HepG2 (cell line): ENCODE results near the gene ENG. TPM values are rescaled to one million over a fixed set of nuclear protein-coding genes. Genes with fewer than 3 reads are reported as not detected.

Source experiments
- ARID3A ChIP-seq: IDR thresholded peaks from 2 replicates; pipeline ENCODE4 v1.6.1; 2012; ENCODE audit warnings: low read depth, low read length, improper control_type of control experiment
- CCAR2 ChIP-seq: fragments of 200-400 bp; formaldehyde crosslinking; optimal IDR thresholded peaks from 2 replicates; pipeline ENCODE3; 2018; ENCODE audit warnings: low read depth, mild to moderate bottlenecking, low read length, moderate library complexity
- CENPX ChIP-seq: sonication (generic); formaldehyde crosslinking; IDR thresholded peaks from 2 replicates; pipeline ENCODE4 v1.9.0; 2021; ENCODE audit warnings: mild to moderate bottlenecking, missing genetic modification reagents, moderate library complexity
- EP300 ChIP-seq, 3 experiments: sonication (generic) in 1 of 3; formaldehyde crosslinking in 1 of 3; IDR thresholded peaks; 2 replicates each; pipeline versions ENCODE4 v1.5.1 to v1.6.1; 2011 to 2020; ENCODE audit warnings: low read depth in 2 of 3, low read length in 2 of 3, borderline replicate concordance in 1 of 3, improper control_type of control experiment in 1 of 3, mild to moderate bottlenecking in 1 of 3, missing genetic modification reagents in 1 of 3, moderate library complexity in 1 of 3
- FOXC1 ChIP-seq: sonication (generic); formaldehyde crosslinking; IDR thresholded peaks from 2 replicates; pipeline ENCODE4 v1.8.0; 2022; ENCODE audit warnings: mild to moderate bottlenecking, missing genetic modification reagents, borderline replicate concordance
- KDM5B ChIP-seq: sonication (generic); formaldehyde crosslinking; IDR thresholded peaks from 2 replicates; pipeline ENCODE4 v1.4.0; 2020; ENCODE audit warnings: missing genetic modification reagents, mild to moderate bottlenecking, borderline replicate concordance
- MZF1 ChIP-seq: sonication (generic); formaldehyde crosslinking; IDR thresholded peaks from 2 replicates; pipeline ENCODE4 v1.8.1; 2023; ENCODE audit warnings: mild to moderate bottlenecking, missing genetic modification reagents, borderline replicate concordance
- NBN ChIP-seq: fragments of 450-650 bp; conservative IDR thresholded peaks from 2 replicates; pipeline ENCODE4 v1.6.1; 2017
- NONO ChIP-seq, 2 experiments: fragments of 450-650 bp in 1 of 2; sonication (generic) in 1 of 2; formaldehyde crosslinking in 1 of 2; IDR thresholded peaks in 1 of 2; conservative IDR thresholded peaks in 1 of 2; 2 replicates each; pipeline versions ENCODE4 v1.6.1 to v1.8.0; 2017 to 2022; ENCODE audit warnings: mild to moderate bottlenecking in 1 of 2, missing genetic modification reagents in 1 of 2, moderate library complexity in 1 of 2
- PRPF4 ChIP-seq: fragments of 200-400 bp; formaldehyde crosslinking; IDR thresholded peaks from 2 replicates; pipeline ENCODE4 v1.6.1; 2016; ENCODE audit warnings: low read length, low read depth; ENCODE audit not compliant: poor library complexity, severe bottlenecking
- PTBP1 ChIP-seq: fragments of 200-400 bp; formaldehyde crosslinking; IDR thresholded peaks from 2 replicates; pipeline ENCODE4 v1.6.1; 2018; ENCODE audit warnings: low read length, low read depth; ENCODE audit not compliant: poor library complexity, severe bottlenecking
- RBAK ChIP-seq: sonication (generic); formaldehyde crosslinking; IDR thresholded peaks from 2 replicates; pipeline ENCODE4 v1.5.1; 2020; ENCODE audit warnings: mild to moderate bottlenecking, missing genetic modification reagents
- RORA ChIP-seq: sonication (generic); formaldehyde crosslinking; IDR thresholded peaks from 2 replicates; pipeline ENCODE4 v1.5.0; 2020; ENCODE audit warnings: mild to moderate bottlenecking, missing genetic modification reagents, moderate library complexity
- SAP130 ChIP-seq: IDR thresholded peaks from 2 replicates; pipeline ENCODE4 v1.6.1; 2016; ENCODE audit warnings: low read depth
- SP4 ChIP-seq: sonication (generic); formaldehyde crosslinking; IDR thresholded peaks from 2 replicates; pipeline ENCODE4 v1.8.1; 2023; ENCODE audit warnings: mild to moderate bottlenecking, missing genetic modification reagents
- SRF ChIP-seq: IDR thresholded peaks from 2 replicates; pipeline ENCODE4 v1.6.1; 2011; ENCODE audit warnings: mild to moderate bottlenecking, low read depth, low read length, moderate library complexity
- TGIF2 ChIP-seq: IDR thresholded peaks from 2 replicates; pipeline ENCODE4 v1.6.1; 2016; ENCODE audit warnings: control low read depth, missing compliant biosample characterization
- XBP1 ChIP-seq: sonication (generic); formaldehyde crosslinking; IDR thresholded peaks from 2 replicates; pipeline ENCODE4 v1.5.0; 2020; ENCODE audit warnings: missing genetic modification reagents
- ZFP37 ChIP-seq: sonication (generic); formaldehyde crosslinking; IDR thresholded peaks from 2 replicates; pipeline ENCODE4 v1.4.0; 2020; ENCODE audit warnings: missing genetic modification reagents, borderline replicate concordance
- ZNF205 ChIP-seq: IDR thresholded peaks from 2 replicates; pipeline ENCODE4 v1.6.1; 2018; ENCODE audit warnings: missing biosample characterization, missing genetic modification reagents
- ZNF224 ChIP-seq: sonication (generic); formaldehyde crosslinking; IDR thresholded peaks from 2 replicates; pipeline ENCODE4 v1.5.0; 2020; ENCODE audit warnings: mild to moderate bottlenecking, missing genetic modification reagents
- ZNF225 ChIP-seq: sonication (generic); formaldehyde crosslinking; IDR thresholded peaks from 2 replicates; pipeline ENCODE4 v1.4.0; 2020; ENCODE audit warnings: mild to moderate bottlenecking, missing genetic modification reagents
- ZNF253 ChIP-seq: sonication (generic); formaldehyde crosslinking; IDR thresholded peaks from 2 replicates; pipeline ENCODE4 v1.8.0; 2022; ENCODE audit warnings: mild to moderate bottlenecking, missing genetic modification reagents, borderline replicate concordance
- ZNF30 ChIP-seq: sonication (generic); formaldehyde crosslinking; IDR thresholded peaks from 2 replicates; pipeline ENCODE4 v1.5.0; 2020; ENCODE audit warnings: mild to moderate bottlenecking, missing genetic modification reagents
- ZNF350 ChIP-seq: sonication (generic); formaldehyde crosslinking; IDR thresholded peaks from 2 replicates; pipeline ENCODE4 v1.4.0; 2020; ENCODE audit warnings: mild to moderate bottlenecking, low read depth, missing genetic modification reagents, borderline replicate concordance
- ZNF552 ChIP-seq: sonication (generic); formaldehyde crosslinking; IDR thresholded peaks from 2 replicates; pipeline ENCODE4 v1.9.0; 2022; ENCODE audit warnings: missing genetic modification reagents, mild to moderate bottlenecking, borderline replicate concordance
- ZNF567 ChIP-seq: sonication (generic); formaldehyde crosslinking; IDR thresholded peaks from 2 replicates; pipeline ENCODE4 v1.8.1; 2023; ENCODE audit warnings: mild to moderate bottlenecking, missing genetic modification reagents, borderline replicate concordance
- ZNF737 ChIP-seq: sonication (generic); formaldehyde crosslinking; IDR thresholded peaks from 2 replicates; pipeline ENCODE4 v1.5.0; 2020; ENCODE audit warnings: missing genetic modification reagents, mild to moderate bottlenecking, borderline replicate concordance
- ZSCAN12 ChIP-seq: sonication (generic); formaldehyde crosslinking; IDR thresholded peaks from 2 replicates; pipeline ENCODE4 v1.9.0; 2021; ENCODE audit warnings: mild to moderate bottlenecking, missing genetic modification reagents
- polyA plus RNA-seq, 8 experiments: library from polyadenylated mRNA; depleted of rRNA in 3 of 8; stranded (reverse) in 7 of 8; unstranded in 1 of 8; fragments of >200 nt; fragmentation: Illumina TruSeq in 4 of 8; extraction: Trizol in 4 of 8; gene quantifications; 2 replicates each; pipeline versions ENCODE4 v1.2.1 to v1.2.3, GENCODE V29; 2011 to 2016; ENCODE audit warnings: low read depth in 4 of 8, missing spikeins in 1 of 8, mixed read lengths in 1 of 8; ENCODE audit not compliant: insufficient read depth in 1 of 8
- total RNA-seq, 5 experiments: library from RNA; depleted of rRNA; stranded (reverse); fragments of >200 nt; fragmentation: Illumina TruSeq; extraction: Trizol; gene quantifications; 2 replicates each; pipeline ENCODE4 v1.2.3, GENCODE V29; 2016; ENCODE audit warnings: low read depth in 1 of 5
- TF ChIP-seq, protein P1 (sequence below): sonication (generic); formaldehyde crosslinking; IDR thresholded peaks from 2 replicates; pipeline ENCODE4 v1.8.1; 2023; ENCODE audit warnings: mild to moderate bottlenecking, missing genetic modification reagents

The ENG gene
- total and polyA plus RNA-seq, 2 of the 13 experiments (the other 11 are each of a cell fraction or from before 2014, with no cell fraction given): 0.02 to 1.1 TPM

- 0 out of 2 replicates have a peak, but pooled peaks have one; percentile 31 for TF ChIP-seq ZNF350 (CRISPR knock-in tag)
- TF ChIP-seq TGIF2: 0 out of 2 replicates have a peak, but pooled peaks have one; percentile 21
- no peak for TF ChIP-seq EP300 (IDR thresholded peaks at IDR 0.05; ENCODE audit: low read depth in 2 of 2, low read length in 2 of 2)
- no peak for TF ChIP-seq EP300 (CRISPR knock-in tag; IDR thresholded peaks at IDR 0.05; ENCODE audit: borderline replicate concordance)
- TF ChIP-seq KDM5B (CRISPR knock-in tag): no peak
- TF ChIP-seq, protein P1, sequence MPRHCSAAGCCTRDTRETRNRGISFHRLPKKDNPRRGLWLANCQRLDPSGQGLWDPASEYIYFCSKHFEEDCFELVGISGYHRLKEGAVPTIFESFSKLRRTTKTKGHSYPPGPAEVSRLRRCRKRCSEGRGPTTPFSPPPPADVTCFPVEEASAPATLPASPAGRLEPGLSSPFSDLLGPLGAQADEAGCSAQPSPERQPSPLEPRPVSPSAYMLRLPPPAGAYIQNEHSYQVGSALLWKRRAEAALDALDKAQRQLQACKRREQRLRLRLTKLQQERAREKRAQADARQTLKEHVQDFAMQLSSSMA (CRISPR knock-in tag): no peak
- TF ChIP-seq ZNF224 (CRISPR knock-in tag): no peak
- TF ChIP-seq ZNF567: no peak
- no peak for TF ChIP-seq FOXC1
- TF ChIP-seq RBAK (CRISPR knock-in tag): no peak
- 0 out of 2 replicates have a peak, but pooled peaks have one; percentile 69 for TF ChIP-seq ZNF552 (CRISPR knock-in tag)
- TF ChIP-seq NONO (IDR thresholded peaks at IDR 0.05): no peak
- TF ChIP-seq NONO (CRISPR knock-in tag; conservative IDR thresholded peaks at IDR 0.05): no peak
- no peak for TF ChIP-seq ZNF205 (CRISPR knock-in tag)
- no peak for TF ChIP-seq MZF1 (CRISPR knock-in tag)
- TF ChIP-seq RORA (CRISPR knock-in tag): no peak
- no peak for TF ChIP-seq NBN
- TF ChIP-seq ZSCAN12 (CRISPR knock-in tag): no peak
- no peak for TF ChIP-seq XBP1 (CRISPR knock-in tag)
- no peak for TF ChIP-seq CENPX (CRISPR knock-in tag)
- no peak for TF ChIP-seq ZNF737 (CRISPR knock-in tag)
- no peak for TF ChIP-seq ARID3A
- TF ChIP-seq ZNF30 (CRISPR knock-in tag): no peak
- TF ChIP-seq ZNF253 (CRISPR knock-in tag): no peak
- no peak for TF ChIP-seq ZFP37 (CRISPR knock-in tag)
- no peak for TF ChIP-seq CCAR2
- TF ChIP-seq SP4 (CRISPR knock-in tag): peak; percentile 65; the same call in 1 of the 2 replicates
- TF ChIP-seq ZNF225 (CRISPR knock-in tag): no peak; the same call in 1 of the 2 replicates
- no peak for TF ChIP-seq SRF
- TF ChIP-seq PTBP1: no peak
- no peak for TF ChIP-seq PRPF4
- TF ChIP-seq SAP130 (CRISPR knock-in tag): peak; percentile 71
Measured at GRCh38 chr9:127898433-127899127, 44.1 kb upstream of the ENG start (continued).
